ENCODE results near the gene MAS1L.

MAS1L gene

GRCh38 chr6:29516108-29516507, 28.4 kb upstream of the MAS1L start:
- H3K4me3 ChIP-seq (ENCODE audit: low read depth, low read length): no peak overlapping the region
- peak; percentile 27 for DNase-seq (ENCODE audit: low read depth)
- TF ChIP-seq, protein P1, sequence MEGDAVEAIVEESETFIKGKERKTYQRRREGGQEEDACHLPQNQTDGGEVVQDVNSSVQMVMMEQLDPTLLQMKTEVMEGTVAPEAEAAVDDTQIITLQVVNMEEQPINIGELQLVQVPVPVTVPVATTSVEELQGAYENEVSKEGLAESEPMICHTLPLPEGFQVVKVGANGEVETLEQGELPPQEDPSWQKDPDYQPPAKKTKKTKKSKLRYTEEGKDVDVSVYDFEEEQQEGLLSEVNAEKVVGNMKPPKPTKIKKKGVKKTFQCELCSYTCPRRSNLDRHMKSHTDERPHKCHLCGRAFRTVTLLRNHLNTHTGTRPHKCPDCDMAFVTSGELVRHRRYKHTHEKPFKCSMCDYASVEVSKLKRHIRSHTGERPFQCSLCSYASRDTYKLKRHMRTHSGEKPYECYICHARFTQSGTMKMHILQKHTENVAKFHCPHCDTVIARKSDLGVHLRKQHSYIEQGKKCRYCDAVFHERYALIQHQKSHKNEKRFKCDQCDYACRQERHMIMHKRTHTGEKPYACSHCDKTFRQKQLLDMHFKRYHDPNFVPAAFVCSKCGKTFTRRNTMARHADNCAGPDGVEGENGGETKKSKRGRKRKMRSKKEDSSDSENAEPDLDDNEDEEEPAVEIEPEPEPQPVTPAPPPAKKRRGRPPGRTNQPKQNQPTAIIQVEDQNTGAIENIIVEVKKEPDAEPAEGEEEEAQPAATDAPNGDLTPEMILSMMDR (IDR thresholded peaks at IDR 0.05; ENCODE audit: insufficient read depth, low read depth, low read length, missing control alignments): no peak

- TF ChIP-seq, protein P1 (IDR thresholded peaks at IDR 0.05; ENCODE audit: insufficient read depth, low read depth, low read length, missing control alignments): no peak
- no peak overlapping the region for H3K4me3 ChIP-seq (ENCODE audit: low read depth, low read length)
- no peak for DNase-seq (ENCODE audit: low read depth)
Measured at GRCh38 chr6:29510746-29511300, 23.1 kb upstream of the MAS1L start.

- H3K4me3 ChIP-seq (ENCODE audit: low read depth, low read length): no peak overlapping the region
- no peak for DNase-seq (ENCODE audit: low read depth)
- TF ChIP-seq, protein P1 (IDR thresholded peaks at IDR 0.05; ENCODE audit: insufficient read depth, low read depth, low read length, missing control alignments): no peak
Measured at GRCh38 chr6:29510202-29510601, 22.4 kb upstream of the MAS1L start.

DNA sequence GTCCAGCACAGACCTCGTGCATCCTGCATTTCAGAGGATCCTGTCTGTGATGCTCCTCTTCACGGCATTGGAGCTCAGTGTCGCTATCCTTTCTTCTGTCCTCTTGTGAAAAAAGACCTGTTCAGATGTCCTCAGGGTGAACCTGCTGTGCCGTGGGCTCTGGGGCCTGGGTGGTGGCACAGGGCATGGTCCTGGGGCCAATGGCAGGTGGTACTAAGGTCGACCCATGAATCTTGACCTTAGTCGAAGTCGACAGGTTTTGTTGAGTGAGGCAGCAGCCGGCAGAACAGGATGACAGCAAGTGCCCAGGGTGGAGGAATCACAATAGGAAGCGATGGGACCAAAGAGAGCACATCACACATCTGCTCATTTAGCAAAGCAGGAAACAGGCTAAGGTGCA, 22.0 kb upstream of the MAS1L start:
- no peak for DNase-seq (ENCODE audit: low read depth)
- no peak overlapping the region for H3K4me3 ChIP-seq (ENCODE audit: low read depth, low read length)
- TF ChIP-seq, protein P1 (IDR thresholded peaks at IDR 0.05; ENCODE audit: insufficient read depth, low read depth, low read length, missing control alignments): no peak

DNA sequence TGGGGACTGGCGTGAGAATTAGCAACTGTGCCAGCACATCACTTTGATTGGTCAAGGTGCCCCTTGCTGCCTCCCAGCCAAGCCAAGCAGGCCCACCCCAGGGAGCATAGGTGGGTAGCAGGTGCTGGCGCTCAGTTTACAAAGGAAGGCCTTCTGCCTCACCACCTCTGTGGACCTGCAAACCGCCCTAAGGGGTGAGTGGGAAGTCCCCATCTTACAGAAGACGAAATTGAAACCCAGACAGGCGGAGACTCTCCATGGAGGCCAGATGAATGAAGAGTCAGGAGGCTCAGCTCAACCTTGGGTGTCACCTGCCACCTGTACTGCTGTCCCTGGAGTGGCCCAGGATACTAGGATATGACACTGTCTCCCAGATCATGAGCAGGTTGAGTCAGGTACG, 21.5 kb upstream of the MAS1L start:
- no peak overlapping the region for H3K4me3 ChIP-seq (ENCODE audit: low read depth, low read length)
- DNase-seq (ENCODE audit: low read depth): peak; percentile 62
- TF ChIP-seq, protein P1 (IDR thresholded peaks at IDR 0.05; ENCODE audit: insufficient read depth, low read depth, low read length, missing control alignments): no peak

GRCh38 chr6:29507319-29507718, 19.6 kb upstream of the MAS1L start:
- no peak for DNase-seq (ENCODE audit: low read depth)
- TF ChIP-seq, protein P1 (IDR thresholded peaks at IDR 0.05; ENCODE audit: insufficient read depth, low read depth, low read length, missing control alignments): no peak
- H3K4me3 ChIP-seq (ENCODE audit: low read depth, low read length): no peak overlapping the region

- no peak overlapping the region for H3K4me3 ChIP-seq (ENCODE audit: low read depth, low read length)
- DNase-seq (ENCODE audit: low read depth): no peak
- TF ChIP-seq, protein P1 (IDR thresholded peaks at IDR 0.05; ENCODE audit: insufficient read depth, low read depth, low read length, missing control alignments): no peak
Measured at GRCh38 chr6:29506446-29507067, 18.8 kb upstream of the MAS1L start.

Data from GM12865 (cell line).